Posterior vena cava (tissue), 2 donors: ENCODE data around the gene TGFA. TPM values are rescaled to one million over a fixed set of nuclear protein-coding genes. Genes with fewer than 3 reads are reported as not detected.

Experiments
- DNase-seq: peaks from one replicate; pipeline ENCODE4 v3.0.0-alpha.2; 2020; ENCODE audit warnings: low spot score
- intact Hi-C, 2 donors: fragments of 100-400 bp; cut with DNase I; formaldehyde crosslinking; loops; one replicate each; pipeline versions ENCODE4 v1.14.1 to v1.14.2; 2022 to 2023
- total RNA-seq, 2 donors: library from RNA; stranded (reverse); fragmentation: NEBNext Ultra II Directional; extraction: Animal tissue kit (Norgen Biotek cat#: 25700); gene quantifications; one replicate each; pipeline ENCODE4 v1.2.1, GENCODE V29; 2021
- donor health status: DM: yes; HTN: yes; CAD: no.
- donor health status: DM: yes; HTN: yes; CAD: no.

TGFA gene
- total RNA-seq, 2 donors from 2014 or later, result 0.71 to 1.4 TPM

- intact Hi-C loops, result no loop called here
- no peak for DNase-seq
These were observed 26.1 kb downstream of the TGFA start for GRCh38 chr2:70527447-70528080.

- intact Hi-C loops, result no loop called here
- no peak for DNase-seq
These were observed 27.5 kb downstream of the TGFA start for GRCh38 chr2:70526126-70526525.

- no peak for DNase-seq
- intact Hi-C loops, result no loop called here
These were observed 28.6 kb downstream of the TGFA start for GRCh38 chr2:70525032-70525431.

- intact Hi-C loops, result no loop called here
- DNase-seq, result no peak
These were observed 29.3 kb downstream of the TGFA start for GRCh38 chr2:70523996-70524965.

- DNase-seq, result no peak
- intact Hi-C loops, result no loop called here
These were observed 30.0 kb downstream of the TGFA start for GRCh38 chr2:70523672-70523995.

- no peak for DNase-seq
- intact Hi-C loops, result no loop called here
These were observed 31.0 kb downstream of the TGFA start for GRCh38 chr2:70522627-70523026.

- intact Hi-C loops, result no loop called here
- DNase-seq, result no peak
These were observed 32.8 kb downstream of the TGFA start for GRCh38 chr2:70520825-70521224.

- intact Hi-C loops, result no loop called here
- DNase-seq, result no peak
These were observed 34.2 kb downstream of the TGFA start for GRCh38 chr2:70519453-70519852.

GRCh38 chr2:70518557-70518956 lies 35.1 kb downstream of the TGFA start:
- intact Hi-C loops, result no loop called here
- no peak for DNase-seq

- intact Hi-C loops, result no loop called here
These were observed 35.8 kb downstream of the TGFA start for GRCh38 chr2:70517804-70518203.

GRCh38 chr2:70516596-70516995 lies 37.0 kb downstream of the TGFA start:
- no peak for DNase-seq
- intact Hi-C loops, result no loop called here

More at GRCh38 chr2:70517804-70518203, 35.8 kb downstream of the TGFA start:
- DNase-seq, result no peak

- intact Hi-C loops, result no loop called here
- no peak for DNase-seq
These were observed 37.7 kb downstream of the TGFA start for GRCh38 chr2:70515938-70516337.

GRCh38 chr2:70514612-70515055 lies 39.0 kb downstream of the TGFA start:
- DNase-seq, result no peak
- intact Hi-C loops, result no loop called here

GRCh38 chr2:70513738-70514137 lies 39.9 kb downstream of the TGFA start:
- intact Hi-C loops, result no loop called here
- DNase-seq, result no peak

- DNase-seq, result no peak
- intact Hi-C loops, result no loop called here
These were observed 41.5 kb downstream of the TGFA start for GRCh38 chr2:70511971-70512729.

GRCh38 chr2:70510313-70510712 lies 43.3 kb downstream of the TGFA start:
- no peak for DNase-seq
- intact Hi-C loops, result no loop called here

GRCh38 chr2:70509565-70509964 lies 44.1 kb downstream of the TGFA start:
- intact Hi-C loops, result no loop called here
- DNase-seq, result no peak

- DNase-seq, result no peak
- intact Hi-C loops, result no loop called here
These were observed 44.7 kb downstream of the TGFA start for GRCh38 chr2:70508711-70509462.

GRCh38 chr2:70505613-70506391 lies 47.8 kb downstream of the TGFA start:
- intact Hi-C loops, result no loop called here
- DNase-seq, result no peak
